Ovary (tissue), 9 donors: ENCODE measurements around the gene WNT2B. TPM values are rescaled to one million over a fixed set of nuclear protein-coding genes. Genes with fewer than 3 reads are reported as not detected.
A peak's percentile ranks its signal among the peaks of the same experiment; 100 is the strongest.

Experiments used
- DNase-seq, 5 donors: peaks; one replicate each; pipeline ENCODE4 v3.0.0-alpha.2; 2019 to 2020
- H3K27ac ChIP-seq, 2 donors: fragments of 200-600 bp; one replicate each; pipeline versions ENCODE4 v1.5.1 to v1.8.0; 2019 to 2022
- H3K27me3 ChIP-seq: fragments of 200-600 bp; one replicate; pipeline ENCODE4 v1.8.0; 2022
- H3K36me3 ChIP-seq: fragments of 200-600 bp; sonication (generic); one replicate; pipeline ENCODE4 v1.5.1; 2019
- H3K4me1 ChIP-seq: one replicate; pipeline ENCODE4 v1.8.1; 2013; ENCODE audit warnings: mild to moderate bottlenecking, moderate library complexity; ENCODE audit not compliant: insufficient read depth
- H3K4me3 ChIP-seq: fragments of 200-600 bp; sonication (generic); one replicate; pipeline ENCODE4 v1.5.1; 2017
- H3K9me3 ChIP-seq, 2 donors: fragments of 200-600 bp in 1 of 2; sonication (generic) in 1 of 2; one replicate each; pipeline versions ENCODE4 v1.5.1 to v1.8.1; 2013 to 2019; ENCODE audit warnings: mild to moderate bottlenecking in 1 of 2, moderate library complexity in 1 of 2
- EP300 ChIP-seq: sonication (generic); formaldehyde crosslinking; IDR thresholded peaks from one replicate; pipeline ENCODE4 v1.6.1; 2017; ENCODE audit warnings: antibody characterized with exemption
- POLR2A ChIP-seq: fragments of 450-650 bp; IDR thresholded peaks from one replicate; pipeline ENCODE4 v1.6.1; 2017; ENCODE audit warnings: antibody characterized with exemption, mild to moderate bottlenecking, moderate library complexity
- WGBS, 3 donors: extraction: QIAGEN DNeasy Blood & Tissue Kit in 1 of 3; methylation state at CpG; one replicate each; pipeline versions ENCODE4 v1.1.5 to v1.1.7; 2013 to 2017; 5-methylcytosine and 5-hydroxymethylcytosine counted together
- intact Hi-C, 4 donors: fragments of 100-400 bp; cut with DNase I; formaldehyde crosslinking; loops; one replicate each; pipeline versions ENCODE4 v1.11.0 to v1.15.1; 2022 to 2023
- polyA plus RNA-seq, 2 donors: library from polyadenylated mRNA; stranded (reverse); fragments of 200-250 nt in 1 of 2; fragments of 350-450 nt in 1 of 2; fragmentation: Illumina TruSeq in 1 of 2; extraction: RNeasy Lipid Tissue Mini Kit (QIAGEN cat#74804) in 1 of 2; gene quantifications; one replicate each; pipeline ENCODE4 v1.2.3, GENCODE V29; 2013 to 2014
- total RNA-seq, 7 donors: library from RNA; depleted of rRNA in 2 of 7; stranded (reverse); fragments of >200 nt in 2 of 7; fragmentation: NEBNext Ultra II Directional in 3 of 7; extraction: Animal tissue kit (Norgen Biotek cat#: 25700) in 3 of 7; gene quantifications; one replicate each; pipeline versions ENCODE4 v1.1.0 to v1.2.4, GENCODE V29; 2016 to 2023
- TF ChIP-seq, protein P1 (sequence below), 3 donors: fragments of 450-650 bp in 2 of 3; fragments of 200-600 bp in 1 of 3; IDR thresholded peaks; one replicate each; pipeline versions ENCODE4 v1.5.1 to v1.8.0; 2016 to 2022; ENCODE audit warnings: antibody characterized with exemption in 3 of 3, mild to moderate bottlenecking in 1 of 3
- donor health status: DM: no; HTN: no; CAD: no; lungs with moderate emphysema.
- donor health status: DM: no; HTN: no; CAD: no.
- donor health status: Bipolar disorder and iron deficiency.
- donor health status: DM: yes; HTN: yes; CAD: no.
- donor health status: DM: no; HTN: no; CAD: no.
- donor health status: DM: yes; HTN: yes; CAD: no.

The WNT2B gene
- total and polyA plus RNA-seq, 9 donors = 12.8 to 57.3 (median 33.8) TPM

DNA sequence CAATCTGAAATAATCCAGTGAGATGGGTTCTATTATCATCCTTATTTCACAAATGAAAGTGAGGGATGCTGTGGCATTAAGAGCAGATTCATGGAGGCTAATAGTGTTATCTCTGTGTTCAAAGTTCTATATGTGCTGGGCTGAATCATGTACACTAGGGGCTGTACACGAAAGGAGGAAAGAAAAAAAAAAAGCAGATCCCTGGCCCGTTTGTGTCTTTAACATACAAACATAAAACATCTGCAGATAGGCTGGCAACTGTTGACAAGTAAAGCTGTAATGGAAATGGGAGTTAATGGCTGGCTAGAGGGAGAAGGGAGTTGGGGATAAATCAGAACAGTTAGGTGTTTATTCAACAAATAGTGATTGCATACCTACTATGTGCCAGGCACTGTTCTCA lies 3.1 kb downstream of the WNT2B start:
- no peak overlapping the region for H3K4me3 ChIP-seq
- H3K27ac ChIP-seq = no peak overlapping the region
- no peak for DNase-seq
- WGBS, 3 donors = 15 to 27% (median 20%) methylated on average over 2 of the region's 2 CpGs
- H3K4me1 ChIP-seq = peaks cover 7% of the 10 kb centered on the region
- no peaks in the 10 kb centered on the region for H3K36me3 ChIP-seq
- H3K9me3 ChIP-seq = no peaks in the 10 kb centered on the region
- H3K27me3 ChIP-seq = no peaks in the 10 kb centered on the region
- TF ChIP-seq POLR2A (no peak), EP300 (no peak)
- TF ChIP-seq, protein P1, sequence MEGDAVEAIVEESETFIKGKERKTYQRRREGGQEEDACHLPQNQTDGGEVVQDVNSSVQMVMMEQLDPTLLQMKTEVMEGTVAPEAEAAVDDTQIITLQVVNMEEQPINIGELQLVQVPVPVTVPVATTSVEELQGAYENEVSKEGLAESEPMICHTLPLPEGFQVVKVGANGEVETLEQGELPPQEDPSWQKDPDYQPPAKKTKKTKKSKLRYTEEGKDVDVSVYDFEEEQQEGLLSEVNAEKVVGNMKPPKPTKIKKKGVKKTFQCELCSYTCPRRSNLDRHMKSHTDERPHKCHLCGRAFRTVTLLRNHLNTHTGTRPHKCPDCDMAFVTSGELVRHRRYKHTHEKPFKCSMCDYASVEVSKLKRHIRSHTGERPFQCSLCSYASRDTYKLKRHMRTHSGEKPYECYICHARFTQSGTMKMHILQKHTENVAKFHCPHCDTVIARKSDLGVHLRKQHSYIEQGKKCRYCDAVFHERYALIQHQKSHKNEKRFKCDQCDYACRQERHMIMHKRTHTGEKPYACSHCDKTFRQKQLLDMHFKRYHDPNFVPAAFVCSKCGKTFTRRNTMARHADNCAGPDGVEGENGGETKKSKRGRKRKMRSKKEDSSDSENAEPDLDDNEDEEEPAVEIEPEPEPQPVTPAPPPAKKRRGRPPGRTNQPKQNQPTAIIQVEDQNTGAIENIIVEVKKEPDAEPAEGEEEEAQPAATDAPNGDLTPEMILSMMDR (IDR thresholded peaks at IDR 0.05) = no peak
- intact Hi-C loops = no loop called here

DNA sequence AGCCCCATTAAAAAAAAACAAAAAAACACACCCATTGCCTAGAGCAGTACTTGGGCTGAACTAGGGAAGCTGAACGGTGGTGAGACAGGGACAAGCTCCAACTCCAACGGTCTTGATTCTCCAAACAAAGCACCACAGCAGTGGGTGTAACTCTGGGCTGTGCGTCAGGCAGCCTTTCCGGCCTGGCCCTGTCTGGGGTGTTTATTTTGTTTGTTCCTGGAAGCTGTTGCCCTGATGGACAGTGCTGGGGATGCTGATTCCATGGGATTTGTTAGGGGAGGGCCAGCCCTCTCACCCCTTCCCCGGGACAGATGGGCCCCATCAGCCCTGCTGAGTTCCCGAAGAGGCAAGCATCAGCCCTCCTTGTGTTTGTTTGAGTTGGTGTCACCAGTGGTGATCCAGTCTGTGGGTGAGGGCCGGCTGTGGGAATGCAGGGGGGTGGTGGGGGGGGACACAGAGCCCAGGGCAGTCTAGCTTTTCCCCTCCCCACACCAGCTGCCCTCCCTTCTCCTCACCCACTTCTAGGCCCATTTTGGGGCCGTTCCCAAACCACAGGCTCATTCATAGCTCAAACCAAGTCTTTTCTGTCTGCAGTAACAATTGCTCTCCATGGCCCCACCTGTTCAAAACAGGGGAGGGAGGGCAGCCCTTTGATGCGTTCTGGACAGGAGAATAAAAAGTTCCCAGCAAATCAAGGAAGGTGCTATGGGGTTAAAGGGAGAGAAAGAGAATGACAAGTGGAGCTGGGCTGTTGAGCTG lies 4.5 kb downstream of the WNT2B start:
- TF ChIP-seq EP300 (no peak), POLR2A (peak; percentile 30)
- Histone ChIP-seq H3K36me3 (no peaks in the 10 kb centered on the region), H3K27ac (peak overlapping the region in 1 of 2 donors; percentile 55), H3K4me3 (no peak overlapping the region), H3K27me3 (no peaks in the 10 kb centered on the region), H3K9me3 (no peaks in the 10 kb centered on the region), H3K4me1 (peaks cover 6% of the 10 kb centered on the region)
- 35 to 48% (median 45%) methylated on average over 9 of the region's 9 CpGs for WGBS, 3 donors
- peak in 4 of 5 donors; percentile 38 to 66 (median 48) for DNase-seq
- intact Hi-C loops = no loop called here

DNA sequence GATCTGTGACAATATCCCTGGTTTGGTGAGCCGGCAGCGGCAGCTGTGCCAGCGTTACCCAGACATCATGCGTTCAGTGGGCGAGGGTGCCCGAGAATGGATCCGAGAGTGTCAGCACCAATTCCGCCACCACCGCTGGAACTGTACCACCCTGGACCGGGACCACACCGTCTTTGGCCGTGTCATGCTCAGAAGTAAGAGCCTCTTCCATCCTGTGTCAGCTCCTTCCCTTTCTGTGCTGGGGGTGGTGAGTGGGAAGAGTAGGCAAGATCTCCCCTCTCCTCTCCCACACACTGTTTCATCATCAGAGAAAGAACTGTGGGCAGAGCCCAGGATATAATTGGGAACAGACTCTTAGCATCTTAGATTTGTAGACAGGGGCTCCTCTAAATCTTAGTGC lies 6.1 kb downstream of the WNT2B start:
- no peak overlapping the region for H3K4me3 ChIP-seq
- no peak for TF ChIP-seq EP300
- no peak for TF ChIP-seq POLR2A
- 82 to 92% (median 91%) methylated on average over 12 of the region's 12 CpGs for WGBS, 3 donors
- no peak overlapping the region for H3K27ac ChIP-seq
- DNase-seq = no peak
- H3K9me3 ChIP-seq = no peaks in the 10 kb centered on the region
- no peaks in the 10 kb centered on the region for H3K36me3 ChIP-seq
- intact Hi-C loops = loop anchor here in 1 of 4 donors (5.0 kb wide), 1 partner anchor 33 kb away; no protein-coding TSS in a partner anchor
- H3K27me3 ChIP-seq = no peaks in the 10 kb centered on the region
- peaks cover 2% of the 10 kb centered on the region for H3K4me1 ChIP-seq

DNA sequence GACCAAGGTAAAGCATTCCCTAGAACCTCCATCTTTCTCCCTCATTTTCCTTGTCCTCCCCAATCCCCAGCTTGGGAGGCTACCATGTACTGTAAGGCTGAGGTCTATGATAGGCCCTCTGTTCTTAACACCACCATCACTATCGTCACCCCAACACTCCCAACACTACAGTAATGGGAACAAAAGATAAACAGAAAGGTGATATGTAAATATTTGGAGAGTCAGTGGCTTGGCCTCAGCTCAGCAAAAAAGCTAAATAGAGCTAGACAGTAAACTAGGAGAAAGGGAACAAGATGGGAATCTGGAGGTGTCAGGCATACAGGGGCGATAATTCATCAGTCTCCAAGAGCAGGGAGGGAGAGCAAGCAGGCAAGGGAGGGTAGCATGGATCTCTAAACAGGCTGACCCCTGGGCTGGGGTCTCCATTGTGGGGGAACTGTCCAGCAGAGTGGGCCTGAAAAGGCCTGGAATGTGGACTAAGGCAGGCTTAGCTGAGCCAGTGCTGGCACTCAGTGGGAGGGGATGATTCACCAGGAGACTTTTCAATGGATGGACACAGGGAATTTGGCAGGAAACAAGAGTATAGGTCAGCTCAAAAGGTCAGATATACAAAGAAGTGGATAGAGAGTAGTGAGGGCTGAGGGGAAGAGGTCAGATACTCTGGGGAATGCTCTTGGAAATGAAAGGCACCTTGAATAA lies 6.7 kb downstream of the WNT2B start:
- no peak overlapping the region for H3K27ac ChIP-seq
- TF ChIP-seq EP300 (no peak), POLR2A (no peak)
- TF ChIP-seq, protein P1 (IDR thresholded peaks at IDR 0.05) = no peak
- H3K9me3 ChIP-seq = no peaks in the 10 kb centered on the region
- no peaks in the 10 kb centered on the region for H3K4me1 ChIP-seq
- no peaks in the 10 kb centered on the region for H3K27me3 ChIP-seq
- intact Hi-C loops = loop anchor here in 1 of 4 donors (5.0 kb wide), 1 partner anchor 33 kb away; no protein-coding TSS in a partner anchor
- WGBS, 3 donors = 68 to 72% (median 70%) methylated on average over 2 of the region's 2 CpGs
- H3K4me3 ChIP-seq = no peak overlapping the region
- DNase-seq = no peak
- no peaks in the 10 kb centered on the region for H3K36me3 ChIP-seq

DNA sequence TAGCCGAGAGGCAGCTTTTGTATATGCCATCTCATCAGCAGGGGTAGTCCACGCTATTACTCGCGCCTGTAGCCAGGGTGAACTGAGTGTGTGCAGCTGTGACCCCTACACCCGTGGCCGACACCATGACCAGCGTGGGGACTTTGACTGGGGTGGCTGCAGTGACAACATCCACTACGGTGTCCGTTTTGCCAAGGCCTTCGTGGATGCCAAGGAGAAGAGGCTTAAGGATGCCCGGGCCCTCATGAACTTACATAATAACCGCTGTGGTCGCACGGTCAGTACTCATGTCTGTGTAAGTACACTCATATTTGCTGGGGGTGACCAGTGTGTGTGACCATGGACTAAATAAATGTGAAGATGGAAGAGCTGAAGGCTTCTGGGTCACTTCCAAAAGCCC lies 7.4 kb downstream of the WNT2B start:
- H3K36me3 ChIP-seq = no peaks in the 10 kb centered on the region
- TF ChIP-seq, protein P1 (IDR thresholded peaks at IDR 0.05) = no peak
- TF ChIP-seq EP300 (no peak), POLR2A (no peak)
- no peak for DNase-seq

More for the DNA sequence above, 7.4 kb downstream of the WNT2B start:
- Histone ChIP-seq H3K4me3 (no peak overlapping the region), H3K9me3 (no peaks in the 10 kb centered on the region), H3K4me1 (no peaks in the 10 kb centered on the region), H3K27ac (no peak overlapping the region), H3K27me3 (no peaks in the 10 kb centered on the region)
- 95% methylated on average over 14 of the region's 14 CpGs for whole genome bisulfite sequencing, 3 donors
- intact Hi-C loops = loop anchor here in 1 of 4 donors (5.0 kb wide), 1 partner anchor 34 kb away; no protein-coding TSS in a partner anchor
